NK-92 (cell line): ENCODE measurements around the gene THG1L.
"Not testable (repeated sequence)": the region's sequence is repeated elsewhere in the genome, so short reads cannot be mapped to it uniquely, and the experiment has no call there.

Experiments used
- DNase-seq: peaks from one replicate; lab custom pipeline; 2025; ENCODE audit not compliant: unreplicated experiment; lab: John Stamatoyannopoulos, UW

THG1L gene

GRCh38 chr5:157731272-157732129 is at the start of gene THG1L:
Gene THG1L, plus strand, starts transcription at chr5:157731420. Its CDS starts 21 bp downstream, at chr5:157731441.
- DNase-seq = peak; percentile 85

GRCh38 chr5:157682257-157682656 is 49.0 kb upstream of the THG1L start:
- no peak for DNase-seq

GRCh38 chr5:157686276-157687197 is 44.7 kb upstream of the THG1L start:
- not testable (repeated sequence) for DNase-seq

GRCh38 chr5:157687198-157687554 is 44.0 kb upstream of the THG1L start:
- no peak for DNase-seq

- no peak for DNase-seq
Measured at GRCh38 chr5:157689942-157690689, 41.1 kb upstream of the THG1L start.

- DNase-seq = no peak
Measured at GRCh38 chr5:157690690-157691433, 40.4 kb upstream of the THG1L start.

- DNase-seq = not testable (repeated sequence)
Measured at GRCh38 chr5:157693816-157694215, 37.4 kb upstream of the THG1L start.

GRCh38 chr5:157696154-157696553 is 35.1 kb upstream of the THG1L start:
- DNase-seq = not testable (repeated sequence)

- DNase-seq = not testable (repeated sequence)
Measured at GRCh38 chr5:157698674-157699073, 32.5 kb upstream of the THG1L start.

- DNase-seq = no peak
Measured at GRCh38 chr5:157703736-157704135, 27.5 kb upstream of the THG1L start.

- DNase-seq = no peak
Measured at GRCh38 chr5:157708866-157709265, 22.4 kb upstream of the THG1L start.

- no peak for DNase-seq
Measured at GRCh38 chr5:157709346-157709745, 21.9 kb upstream of the THG1L start.

GRCh38 chr5:157710431-157710830 is 20.8 kb upstream of the THG1L start:
- DNase-seq = no peak

GRCh38 chr5:157710882-157711281 is 20.3 kb upstream of the THG1L start:
- no peak for DNase-seq

GRCh38 chr5:157713830-157714595 is 17.2 kb upstream of the THG1L start:
- no peak for DNase-seq

GRCh38 chr5:157714596-157714864 is 16.7 kb upstream of the THG1L start:
- no peak for DNase-seq

- DNase-seq = no peak
Measured at GRCh38 chr5:157718519-157718918, 12.7 kb upstream of the THG1L start.

- DNase-seq = no peak
Measured at GRCh38 chr5:157719245-157719644, 12.0 kb upstream of the THG1L start.

GRCh38 chr5:157721159-157721558 is 10.1 kb upstream of the THG1L start:
- no peak for DNase-seq

- DNase-seq = not testable (repeated sequence)
Measured at GRCh38 chr5:157722895-157723294, 8.3 kb upstream of the THG1L start.
